ENCODE data around the gene TAF9.
A peak's percentile ranks its signal among the peaks of the same experiment; 100 is the strongest.
"Not testable (repeated sequence)": the region's sequence is repeated elsewhere in the genome, so short reads cannot be mapped to it uniquely, and the experiment has no call there.

TAF9 gene, protein sequence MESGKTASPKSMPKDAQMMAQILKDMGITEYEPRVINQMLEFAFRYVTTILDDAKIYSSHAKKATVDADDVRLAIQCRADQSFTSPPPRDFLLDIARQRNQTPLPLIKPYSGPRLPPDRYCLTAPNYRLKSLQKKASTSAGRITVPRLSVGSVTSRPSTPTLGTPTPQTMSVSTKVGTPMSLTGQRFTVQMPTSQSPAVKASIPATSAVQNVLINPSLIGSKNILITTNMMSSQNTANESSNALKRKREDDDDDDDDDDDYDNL

DNA sequence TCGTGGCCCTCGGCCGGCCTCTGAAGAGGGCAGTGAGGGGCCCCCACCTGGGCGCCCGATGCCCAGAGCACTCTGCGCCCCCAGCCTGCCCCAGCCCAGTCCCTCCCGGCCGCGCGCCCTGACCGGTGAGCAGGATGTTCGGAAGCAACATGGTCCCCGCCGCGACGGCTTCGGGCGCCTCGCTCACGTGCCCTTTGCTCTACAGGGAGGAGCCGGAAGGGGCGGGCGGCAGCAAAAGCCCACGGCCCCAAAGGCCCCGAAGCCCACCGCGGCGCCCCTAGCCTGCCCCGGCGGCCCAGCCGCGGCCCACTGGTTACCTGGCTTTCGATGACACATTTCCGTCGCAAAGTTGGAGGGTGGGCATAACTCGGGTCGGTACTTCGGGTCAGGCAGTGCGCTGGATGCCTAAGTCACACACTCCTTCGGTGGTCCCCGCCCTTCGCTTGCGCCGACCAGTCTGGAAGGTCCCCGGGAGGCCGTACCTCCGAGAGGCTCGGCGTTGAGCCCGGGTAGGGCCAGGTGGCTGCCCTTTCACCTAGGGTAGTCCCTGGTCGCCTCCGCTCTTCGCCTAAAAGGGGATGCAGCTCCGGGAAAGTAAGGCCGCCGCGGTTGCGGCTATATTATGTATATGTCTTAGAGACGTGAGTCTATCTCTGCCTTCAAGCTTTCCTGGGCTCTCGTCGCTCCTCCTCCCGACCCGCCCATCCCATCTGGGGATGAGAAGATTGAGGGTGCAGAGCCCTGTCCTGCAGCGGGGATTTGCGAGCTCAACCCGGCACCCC lies at the start of gene TAF9, which contains the start of the genes AK6 and RAD17:
Gene TAF9, minus strand, starts transcription at position 181 of the 782 bp plus-strand sequence. CDS start 3,783 bp downstream, outside the sequence.
Gene AK6, minus strand, starts transcription at position 181 of the 782 bp plus-strand sequence. Its CDS starts 30 bp downstream, at position 151.
Gene RAD17, plus strand, starts transcription at position 479 of the 782 bp plus-strand sequence. CDS start 2,391 bp downstream, outside the sequence.
- DNase-seq (ENCODE audit: low read depth in 2 of 3, low spot score in 1 of 3) = peak; percentile 83 to 88 (median 85)

DNA sequence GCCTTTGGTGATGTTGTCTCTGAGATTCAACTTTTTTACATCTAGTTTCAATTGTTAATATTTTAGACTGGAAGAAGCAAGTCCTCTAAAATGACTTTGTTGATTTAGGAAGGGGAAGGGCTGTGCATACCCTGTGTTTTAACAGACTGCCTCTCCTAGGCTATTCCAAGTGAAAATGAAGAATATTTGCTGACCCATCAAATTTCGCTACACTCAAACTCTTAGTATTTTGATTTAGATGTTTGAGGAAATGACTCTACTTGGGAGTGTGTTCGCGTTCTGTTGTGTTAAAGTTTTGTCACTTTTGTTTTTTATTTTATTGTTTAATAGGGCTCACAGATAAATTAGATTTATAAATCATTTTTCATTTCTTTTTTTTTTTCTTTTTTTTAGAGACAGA lies 49.2 kb upstream of the TAF9 start:
- DNase-seq (ENCODE audit: low read depth in 2 of 3, low spot score in 1 of 3) = no peak

DNA sequence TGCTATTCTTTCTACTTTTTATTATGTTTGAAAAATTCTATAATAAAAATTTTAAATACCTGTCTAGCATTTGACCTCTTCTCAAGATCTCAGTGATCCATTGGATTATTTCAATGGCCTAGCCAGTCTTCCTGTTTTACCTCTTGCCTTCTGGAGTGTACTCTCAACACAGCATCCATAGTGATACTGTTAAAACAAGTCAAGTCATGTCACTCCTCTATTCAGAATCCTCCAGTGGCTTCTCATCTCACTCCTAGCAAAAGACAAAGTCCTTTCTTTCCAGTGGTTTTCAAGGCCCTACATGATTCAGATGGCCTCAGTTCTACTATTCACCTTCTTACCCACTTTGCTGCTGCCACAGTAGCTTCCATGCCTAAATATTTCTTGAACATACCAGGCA lies 47.4 kb upstream of the TAF9 start:
- no peak for DNase-seq (ENCODE audit: low read depth in 2 of 3, low spot score in 1 of 3)

DNA sequence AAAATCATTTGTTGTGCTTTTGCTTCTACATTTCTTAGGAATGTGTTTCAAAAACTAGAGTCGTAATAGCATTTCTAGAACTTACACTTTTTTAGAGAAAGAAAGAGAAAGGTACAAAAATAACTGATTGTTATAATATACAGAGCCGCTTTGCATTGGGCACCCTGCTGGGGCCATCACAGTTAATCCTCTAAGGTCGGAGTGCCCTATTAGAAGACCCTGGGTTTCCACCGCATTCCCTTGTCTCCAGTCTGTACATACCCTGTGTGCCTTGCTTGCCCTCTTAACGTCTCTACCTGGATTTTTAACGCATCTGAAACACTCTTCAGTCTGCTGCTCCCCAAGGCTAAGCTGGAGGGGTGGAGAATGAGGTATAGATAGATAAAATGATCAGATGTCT lies 46.9 kb upstream of the TAF9 start:
- no peak for DNase-seq (ENCODE audit: low read depth in 2 of 3, low spot score in 1 of 3)

DNA sequence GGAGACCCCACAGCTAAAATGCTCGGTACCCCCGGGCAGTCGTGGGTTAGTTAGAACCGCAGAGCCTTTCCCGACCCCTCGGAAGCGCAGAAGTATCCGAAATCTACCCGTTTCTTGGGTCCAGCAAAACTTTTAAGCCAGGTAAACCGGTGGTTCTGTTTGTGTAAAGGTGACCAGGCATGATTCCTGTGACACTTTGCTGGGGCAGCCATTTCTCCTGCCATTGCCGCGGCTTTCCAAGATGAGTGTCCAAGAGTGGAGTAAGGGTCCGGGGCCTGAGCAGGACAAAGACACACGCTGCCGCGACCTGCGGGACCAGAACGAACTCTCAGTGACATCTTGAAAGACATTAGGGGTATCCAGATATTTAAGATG lies 46.3 kb upstream of the TAF9 start:
- DNase-seq (ENCODE audit: low read depth in 2 of 3, low spot score in 1 of 3) = no peak

DNA sequence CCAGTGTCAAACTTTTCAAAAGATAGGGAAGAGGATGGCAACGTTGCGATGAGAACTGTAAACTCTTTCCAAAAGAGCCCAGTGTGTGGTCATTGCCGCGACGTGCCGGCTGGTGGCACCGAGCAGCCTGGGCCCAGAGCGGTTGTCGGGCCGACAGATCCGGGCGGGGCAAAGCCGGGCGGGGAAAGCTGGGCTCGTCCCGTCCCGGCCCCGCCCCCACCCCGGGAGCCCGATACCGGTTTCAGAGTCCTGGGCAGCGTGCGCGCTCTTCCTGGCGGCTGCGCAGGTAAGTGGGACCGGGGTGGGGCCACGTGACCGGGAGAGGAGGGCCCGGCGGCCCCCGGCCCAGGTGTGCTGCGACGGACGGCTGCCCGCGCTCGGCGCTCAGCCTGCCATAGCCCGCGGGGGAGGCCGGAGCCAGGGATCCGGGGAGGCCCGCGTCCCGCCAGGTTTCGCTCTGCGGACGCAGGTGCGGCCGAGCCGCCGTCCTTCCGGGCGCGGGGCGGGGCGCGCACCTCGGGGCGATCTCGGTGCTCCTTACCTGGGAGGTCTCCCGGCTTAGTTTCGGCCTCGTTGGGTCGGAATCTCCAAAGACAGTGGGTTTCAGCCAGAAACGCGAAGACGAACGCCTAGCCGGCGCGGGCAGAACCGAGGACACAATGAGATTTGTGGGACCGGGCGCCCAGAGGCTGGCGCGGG lies 45.7 kb upstream of the TAF9 start, which contains the start of gene MARVELD2:
Gene MARVELD2, plus strand, starts transcription at position 232 of the 699 bp plus-strand sequence. CDS start 4,270 bp downstream, outside the sequence.
- DNase-seq (ENCODE audit: low read depth in 2 of 3, low spot score in 1 of 3) = peak; percentile 7 to 42 (median 17)

DNA sequence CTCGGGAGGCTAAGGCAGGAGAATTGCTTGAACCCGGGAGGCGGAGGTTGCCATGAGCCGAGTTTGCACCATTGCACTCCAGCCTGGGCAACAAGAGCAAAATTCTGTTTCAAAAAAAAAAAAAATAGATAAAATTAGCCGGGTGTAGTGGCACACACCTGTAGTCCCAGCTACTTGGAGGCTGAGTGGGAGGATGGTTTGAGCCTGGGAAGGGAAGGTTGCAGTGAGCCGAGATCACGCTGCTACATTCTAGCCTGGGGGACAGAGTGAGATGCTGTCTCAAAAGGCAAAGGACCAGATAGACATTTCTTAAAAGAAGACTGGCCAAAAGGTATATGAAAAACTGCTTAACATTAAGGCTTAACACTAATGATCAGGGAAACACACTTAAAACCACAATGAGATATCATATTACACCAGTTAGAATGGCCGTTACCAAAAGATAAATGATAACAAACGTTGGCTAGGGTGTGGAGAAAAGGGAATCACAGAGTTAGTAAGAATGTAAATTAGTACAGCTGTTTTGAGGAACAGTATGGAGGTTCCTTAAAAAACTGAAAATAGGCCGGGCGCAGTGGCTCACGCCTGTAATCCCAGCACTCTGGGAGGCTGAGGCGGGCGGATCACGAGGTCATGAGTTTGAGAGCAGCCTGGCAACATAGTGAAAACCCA lies 35.5 kb upstream of the TAF9 start:
- DNase-seq (ENCODE audit: low read depth in 2 of 3, low spot score in 1 of 3) = no peak

DNA sequence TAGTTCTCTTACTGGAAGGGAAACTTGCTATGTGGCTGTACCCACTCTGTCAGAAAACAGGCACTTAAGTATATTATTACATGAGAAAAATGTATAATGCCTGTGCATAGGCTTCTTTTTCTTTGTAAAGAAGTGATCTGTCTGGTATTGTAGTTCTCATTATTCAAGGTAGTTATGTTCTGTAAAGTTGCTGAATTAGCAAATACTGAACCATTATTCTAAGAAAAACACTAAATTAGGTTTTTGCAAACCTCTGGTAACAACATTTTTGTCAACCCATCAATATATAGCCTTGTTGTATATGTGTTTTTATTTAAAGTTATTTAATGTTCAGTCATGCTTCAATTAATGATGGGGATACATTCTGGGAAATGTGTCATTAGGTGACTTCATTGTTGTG lies 9.1 kb upstream of the TAF9 start:
- no peak for DNase-seq (ENCODE audit: low read depth in 2 of 3, low spot score in 1 of 3)

DNA sequence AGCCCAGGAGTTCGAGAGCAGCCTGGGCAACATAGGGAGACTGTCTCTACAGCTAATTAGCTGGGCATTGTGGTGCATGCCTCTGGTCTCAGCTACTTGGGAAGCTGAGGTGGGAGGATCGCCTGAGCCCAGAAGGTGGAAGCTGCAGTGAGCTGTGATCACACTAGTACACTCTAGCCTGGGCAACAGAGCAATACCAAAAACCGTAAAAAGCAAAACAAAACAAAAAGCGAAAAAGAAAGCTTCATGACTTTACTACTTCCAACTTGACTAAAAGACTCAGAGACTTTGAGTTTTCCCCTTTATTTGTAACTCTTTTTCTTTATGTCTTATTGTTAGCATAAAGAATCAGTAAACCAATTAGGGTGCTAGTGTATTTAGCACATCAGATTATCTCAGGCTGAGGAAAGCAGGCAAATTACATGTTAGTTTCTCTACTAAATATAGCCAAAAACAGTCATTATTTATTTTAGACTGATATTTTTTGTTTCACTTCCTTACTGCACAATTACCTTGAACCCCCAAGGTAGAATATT lies 5.7 kb upstream of the TAF9 start:
- DNase-seq (ENCODE audit: low read depth in 2 of 3, low spot score in 1 of 3) = no peak

DNA sequence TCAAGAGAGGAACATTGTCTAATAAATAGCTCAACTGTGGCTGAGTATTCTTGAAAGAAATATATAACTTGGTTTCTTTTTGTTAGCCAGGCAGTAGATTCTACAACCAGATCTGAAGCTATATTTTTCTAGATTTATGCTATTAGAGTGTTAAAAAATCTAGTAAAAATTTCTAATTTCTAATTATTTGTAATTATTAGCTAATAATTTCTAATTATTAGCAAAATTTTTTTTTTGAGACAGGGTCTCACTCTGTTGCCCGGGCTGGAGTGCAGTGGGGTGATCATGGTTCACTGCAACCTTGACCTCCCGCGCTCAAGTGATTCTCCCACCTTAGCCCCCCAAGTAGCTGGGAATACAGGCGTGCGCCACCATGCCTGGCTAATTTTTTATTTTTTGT lies 3.1 kb upstream of the TAF9 start:
- no peak for DNase-seq (ENCODE audit: low read depth in 2 of 3, low spot score in 1 of 3)

DNA sequence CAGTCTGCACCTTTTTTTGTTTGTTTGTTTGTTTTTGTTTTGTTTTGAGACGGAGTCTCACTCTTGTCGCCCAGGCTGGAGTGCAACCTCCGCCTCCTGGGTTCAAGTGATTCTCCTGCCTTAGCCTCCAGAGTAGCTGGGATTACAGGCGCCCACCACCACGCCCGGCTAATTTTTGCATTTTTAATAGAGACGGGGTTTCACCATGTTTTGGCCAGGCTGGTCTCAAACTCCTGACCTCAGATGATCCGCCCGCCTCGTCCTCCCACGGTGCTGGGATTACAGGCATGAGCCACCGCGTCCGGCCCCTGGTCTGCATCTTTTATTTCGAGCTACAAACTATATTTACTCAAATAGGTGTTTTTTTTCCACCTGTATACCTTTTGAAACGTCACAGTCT lies 1.0 kb upstream of the TAF9 start:
- not testable (repeated sequence) for DNase-seq (ENCODE audit: low read depth in 2 of 3, low spot score in 1 of 3)

DNA sequence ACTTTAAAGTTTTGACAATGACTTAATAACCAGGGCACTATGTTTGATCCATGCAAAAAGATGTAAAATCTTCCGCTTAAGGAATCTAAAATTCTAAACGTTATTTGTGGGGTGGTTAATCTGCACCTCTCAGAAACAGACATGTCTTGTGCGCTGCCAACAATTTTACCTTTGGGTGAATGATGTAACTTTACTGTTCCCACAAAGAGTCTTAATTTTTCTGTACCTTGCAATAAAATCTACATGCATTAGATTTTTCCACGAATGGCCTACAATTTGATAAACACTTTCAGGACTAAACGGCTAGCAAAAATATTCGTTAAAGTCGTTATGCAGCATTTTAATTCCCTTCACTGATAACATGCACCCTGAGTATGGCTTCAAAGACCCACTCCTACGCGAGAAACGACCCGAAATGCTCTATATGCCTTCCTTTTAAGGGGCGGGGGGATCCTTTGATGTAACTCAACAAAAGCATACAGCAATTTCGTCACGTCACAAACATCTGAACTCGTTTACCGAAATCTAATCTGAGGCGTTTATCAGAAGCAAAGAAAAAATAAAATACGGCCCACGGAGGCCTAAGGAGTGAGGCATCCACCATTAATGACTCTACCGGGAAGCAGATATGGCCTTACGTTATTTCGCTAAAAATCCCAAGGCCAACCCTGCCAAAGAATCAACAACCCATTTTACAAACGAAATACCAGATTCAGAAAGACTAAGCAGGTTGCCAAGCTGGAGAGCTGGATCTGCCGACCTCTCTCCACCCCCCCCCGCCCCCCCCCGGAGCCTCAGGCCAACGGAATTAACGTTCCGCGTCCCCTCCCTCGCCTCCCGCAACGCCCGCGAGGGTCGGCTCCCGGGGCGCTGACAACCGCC lies 621 bp downstream of the TAF9 start:
- peak in 1 of 3 donors; percentile 30 for DNase-seq (ENCODE audit: low read depth in 2 of 3, low spot score in 1 of 3)

DNA sequence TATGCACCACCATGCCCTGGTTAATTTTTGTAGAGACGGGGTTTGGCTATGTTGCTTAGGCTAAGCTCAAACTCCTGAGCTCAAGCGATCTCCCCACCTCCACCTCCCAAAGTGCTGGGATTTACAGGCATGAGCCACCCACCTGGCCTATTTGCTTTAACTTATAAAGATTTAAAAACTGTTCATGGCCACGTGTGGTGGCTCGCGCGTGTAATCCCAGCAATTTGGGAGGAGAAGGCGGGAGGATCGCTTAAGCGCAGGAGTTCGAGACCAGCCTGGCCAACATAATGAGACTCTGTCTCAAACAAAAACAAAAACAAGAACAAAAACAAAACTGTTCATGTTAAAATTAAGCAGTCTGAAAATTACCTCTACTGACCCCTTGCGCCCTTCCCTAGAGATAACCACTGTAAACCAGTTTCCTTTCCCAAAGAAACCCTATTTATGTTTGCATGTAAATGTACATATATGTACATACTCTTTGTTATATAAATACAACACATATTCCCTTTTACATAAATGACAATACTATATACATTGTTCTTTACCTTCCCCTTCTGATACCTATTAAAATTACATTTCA lies 1.5 kb downstream of the TAF9 start:
- DNase-seq (ENCODE audit: low read depth in 2 of 3, low spot score in 1 of 3) = no peak

DNA sequence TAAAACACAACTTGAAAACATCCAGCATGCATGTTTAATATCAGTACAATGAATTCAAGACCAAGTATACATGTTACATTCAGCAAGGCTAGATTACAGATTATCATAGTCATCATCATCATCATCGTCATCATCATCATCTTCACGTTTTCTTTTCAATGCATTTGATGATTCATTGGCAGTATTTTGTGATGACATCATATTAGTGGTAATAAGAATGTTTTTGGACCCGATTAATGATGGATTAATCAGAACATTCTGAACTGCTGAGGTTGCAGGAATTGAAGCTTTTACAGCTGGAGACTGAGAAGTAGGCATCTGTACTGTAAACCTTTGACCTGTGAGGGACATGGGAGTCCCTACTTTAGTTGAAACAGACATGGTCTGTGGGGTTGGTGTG lies 4.5 kb downstream of the TAF9 start:
- DNase-seq (ENCODE audit: low read depth in 2 of 3, low spot score in 1 of 3) = no peak

DNA sequence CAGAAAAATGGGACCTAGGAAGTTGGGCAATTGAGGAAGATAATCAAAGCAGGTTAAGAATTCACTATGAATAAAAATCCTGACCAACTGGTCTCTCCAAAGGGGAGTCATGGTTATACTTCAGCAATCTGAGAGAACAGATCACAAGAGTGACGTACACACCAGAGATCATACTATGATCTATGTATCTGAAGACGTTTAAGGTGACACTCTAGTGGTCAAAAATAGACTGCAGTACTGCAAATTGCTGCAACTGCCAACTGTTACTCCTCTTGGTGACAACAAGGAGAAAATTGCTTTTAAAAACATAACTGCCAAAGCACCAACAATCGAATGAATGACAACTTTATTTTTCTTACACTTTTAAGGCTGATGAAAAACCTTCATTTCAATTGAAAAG lies 4.9 kb downstream of the TAF9 start:
- DNase-seq (ENCODE audit: low read depth in 2 of 3, low spot score in 1 of 3) = peak in 1 of 3 donors; percentile 5

DNA sequence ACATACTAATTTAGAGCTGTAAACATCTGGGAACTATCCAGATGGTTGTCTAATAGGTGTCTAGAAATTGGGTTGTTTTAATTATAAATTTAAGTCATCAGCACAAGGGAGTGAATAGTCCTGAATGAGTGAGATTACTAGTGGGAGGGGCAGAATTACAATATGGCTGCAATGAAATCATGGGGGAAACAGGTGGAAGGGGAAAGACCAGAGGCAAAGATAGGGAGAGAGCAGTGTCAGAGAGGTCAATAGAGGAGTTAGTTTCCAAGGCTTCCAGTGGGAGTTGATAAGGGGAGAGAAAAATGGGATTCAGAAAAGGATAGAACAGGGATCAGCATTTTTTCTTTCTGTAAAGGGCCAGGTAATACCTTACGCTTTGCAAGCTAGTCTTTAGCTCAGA lies 8.9 kb downstream of the TAF9 start:
- no peak for DNase-seq (ENCODE audit: low read depth in 2 of 3, low spot score in 1 of 3)

DNA sequence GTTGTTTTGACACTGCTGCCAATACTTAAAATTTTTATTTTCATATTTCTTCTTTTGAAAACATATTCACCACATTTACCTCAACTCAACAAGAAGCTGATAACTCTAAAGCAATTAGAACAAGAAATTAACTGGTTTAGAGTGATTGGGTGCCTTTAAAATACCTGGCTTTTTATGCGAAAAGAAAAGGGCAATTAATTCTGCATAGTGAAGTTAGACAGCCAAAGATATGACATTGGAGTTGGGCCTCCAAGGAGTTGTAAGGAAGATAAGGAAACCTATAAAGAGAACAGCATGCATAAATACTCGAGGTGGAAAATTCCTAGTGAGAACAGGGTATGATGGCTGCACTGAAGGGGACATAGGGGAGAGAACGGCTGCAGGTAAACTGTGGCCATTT lies 9.6 kb downstream of the TAF9 start:
- DNase-seq (ENCODE audit: low read depth in 2 of 3, low spot score in 1 of 3) = no peak

DNA sequence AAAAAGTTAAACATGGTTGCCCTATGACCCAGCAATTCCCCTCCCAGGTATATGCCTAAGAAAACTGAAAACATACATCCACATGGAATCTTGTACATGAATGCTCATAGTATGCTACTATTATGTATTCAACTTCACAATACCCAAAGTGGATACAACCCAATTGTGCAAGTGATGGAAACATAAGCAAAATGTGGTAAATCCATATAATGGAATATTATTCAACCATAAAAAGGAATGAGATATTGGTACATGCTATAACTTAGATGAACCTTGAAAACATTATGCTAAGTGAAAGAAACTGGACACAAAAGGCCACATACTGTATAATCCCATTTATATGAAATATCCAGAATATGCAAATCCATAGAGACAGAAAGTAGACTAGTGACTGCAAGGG lies 18.7 kb downstream of the TAF9 start:
- DNase-seq (ENCODE audit: low read depth in 2 of 3, low spot score in 1 of 3) = no peak

DNA sequence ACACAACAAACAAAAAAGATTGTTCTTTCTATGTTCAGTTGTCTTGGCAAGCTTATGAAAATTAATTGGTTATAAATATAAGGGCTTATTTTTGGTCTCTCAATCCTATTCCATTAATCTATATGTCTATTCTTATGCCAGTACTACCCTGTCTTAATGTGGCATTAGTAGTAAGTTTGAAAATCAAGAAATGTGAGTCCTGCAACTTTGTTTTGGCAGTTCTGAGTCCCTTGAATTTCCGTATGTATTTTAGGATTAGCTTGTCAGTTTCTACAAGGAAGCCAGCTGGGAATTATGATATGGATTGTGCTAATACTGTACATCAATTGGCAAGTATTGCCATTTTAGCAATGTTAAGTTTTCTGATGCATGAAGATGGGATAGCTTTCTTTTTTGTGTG lies 26.2 kb downstream of the TAF9 start:
- DNase-seq (ENCODE audit: low read depth in 2 of 3, low spot score in 1 of 3) = no peak
